Fibroblast of the aortic adventitia (primary cell): ENCODE results near the gene KCNQ5. TPM values are rescaled to one million over a fixed set of nuclear protein-coding genes. Genes with fewer than 3 reads are reported as not detected.

Experiments used
- DNase-seq: peaks from one replicate; pipeline ENCODE4 v3.0.0-alpha.2; 2010; ENCODE audit warnings: low read depth
- H3K4me3 ChIP-seq: 2 replicates; pipeline ENCODE4 v1.5.1; 2011; ENCODE audit warnings: low read depth, mild to moderate bottlenecking, control low read depth, low read length, moderate library complexity
- total RNA-seq: library from RNA; depleted of rRNA; stranded (reverse); fragments of >200 nt; gene quantifications from 2 replicates; pipeline ENCODE4 v1.2.3, GENCODE V29; 2012; ENCODE audit warnings: low replicate concordance
- TF ChIP-seq, protein P1 (sequence below): IDR thresholded peaks from 2 replicates; pipeline ENCODE4 v1.5.1; 2011; ENCODE audit warnings: mild to moderate bottlenecking, low read length, control low read depth, inconsistent platforms; ENCODE audit not compliant: insufficient read depth

Gene KCNQ5
- total RNA-seq, 1 donor, result 9.4 TPM

DNA sequence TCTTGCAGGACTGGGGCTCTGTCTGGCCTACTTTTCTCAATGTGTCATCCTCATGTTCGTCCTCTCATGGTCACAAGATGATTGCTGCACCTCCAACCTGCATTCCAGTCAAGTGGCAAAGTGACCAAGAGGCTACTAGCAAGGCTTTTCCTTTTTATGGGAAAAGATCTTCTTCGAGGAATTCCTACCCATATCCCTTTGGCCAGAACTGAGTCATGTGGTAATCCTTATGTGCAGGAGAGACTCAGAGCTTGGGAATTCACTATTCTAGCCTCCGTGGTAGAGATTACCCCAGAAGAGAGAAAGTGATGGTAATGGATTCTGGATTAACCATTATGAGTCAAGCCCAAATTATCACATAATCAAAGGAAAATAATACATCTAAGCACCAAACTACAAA, 162.7 kb downstream of the KCNQ5 start:
- peak; percentile 72 for DNase-seq
- H3K4me3 ChIP-seq, result no peak overlapping the region
- TF ChIP-seq, protein P1, sequence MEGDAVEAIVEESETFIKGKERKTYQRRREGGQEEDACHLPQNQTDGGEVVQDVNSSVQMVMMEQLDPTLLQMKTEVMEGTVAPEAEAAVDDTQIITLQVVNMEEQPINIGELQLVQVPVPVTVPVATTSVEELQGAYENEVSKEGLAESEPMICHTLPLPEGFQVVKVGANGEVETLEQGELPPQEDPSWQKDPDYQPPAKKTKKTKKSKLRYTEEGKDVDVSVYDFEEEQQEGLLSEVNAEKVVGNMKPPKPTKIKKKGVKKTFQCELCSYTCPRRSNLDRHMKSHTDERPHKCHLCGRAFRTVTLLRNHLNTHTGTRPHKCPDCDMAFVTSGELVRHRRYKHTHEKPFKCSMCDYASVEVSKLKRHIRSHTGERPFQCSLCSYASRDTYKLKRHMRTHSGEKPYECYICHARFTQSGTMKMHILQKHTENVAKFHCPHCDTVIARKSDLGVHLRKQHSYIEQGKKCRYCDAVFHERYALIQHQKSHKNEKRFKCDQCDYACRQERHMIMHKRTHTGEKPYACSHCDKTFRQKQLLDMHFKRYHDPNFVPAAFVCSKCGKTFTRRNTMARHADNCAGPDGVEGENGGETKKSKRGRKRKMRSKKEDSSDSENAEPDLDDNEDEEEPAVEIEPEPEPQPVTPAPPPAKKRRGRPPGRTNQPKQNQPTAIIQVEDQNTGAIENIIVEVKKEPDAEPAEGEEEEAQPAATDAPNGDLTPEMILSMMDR, result no peak

DNA sequence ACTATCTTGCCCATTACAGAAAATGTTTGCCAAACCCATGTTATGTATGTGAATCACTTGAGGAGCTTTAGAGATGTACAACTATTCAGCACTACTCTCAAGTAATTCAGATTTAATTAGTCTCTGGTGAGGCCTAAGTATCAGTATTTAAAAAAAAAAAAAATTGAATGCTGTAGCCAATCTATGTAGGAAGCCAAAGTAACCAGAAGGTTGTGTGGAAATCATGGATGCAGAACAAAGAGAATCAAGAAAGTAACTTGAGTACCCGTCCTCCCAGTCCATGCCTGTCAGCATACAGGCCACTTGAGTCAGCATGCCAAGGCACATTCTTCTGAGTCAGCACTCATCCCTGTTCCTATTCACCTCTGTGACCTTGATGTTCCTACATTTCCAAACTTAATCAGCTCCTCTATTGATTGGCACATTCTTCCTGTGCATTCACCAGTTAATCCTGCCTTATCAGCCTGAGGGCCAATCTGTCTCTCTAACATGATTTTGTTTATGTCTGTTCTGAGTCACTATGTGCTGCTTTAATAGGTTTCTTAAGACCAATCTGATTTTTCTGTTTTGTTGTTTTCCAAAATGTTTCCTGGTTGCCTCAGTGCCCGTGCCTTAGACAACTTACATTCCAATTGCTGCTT, 165.6 kb downstream of the KCNQ5 start:
- peak; percentile 92 for DNase-seq
- H3K4me3 ChIP-seq, result no peak overlapping the region
- TF ChIP-seq, protein P1, result no peak

DNA sequence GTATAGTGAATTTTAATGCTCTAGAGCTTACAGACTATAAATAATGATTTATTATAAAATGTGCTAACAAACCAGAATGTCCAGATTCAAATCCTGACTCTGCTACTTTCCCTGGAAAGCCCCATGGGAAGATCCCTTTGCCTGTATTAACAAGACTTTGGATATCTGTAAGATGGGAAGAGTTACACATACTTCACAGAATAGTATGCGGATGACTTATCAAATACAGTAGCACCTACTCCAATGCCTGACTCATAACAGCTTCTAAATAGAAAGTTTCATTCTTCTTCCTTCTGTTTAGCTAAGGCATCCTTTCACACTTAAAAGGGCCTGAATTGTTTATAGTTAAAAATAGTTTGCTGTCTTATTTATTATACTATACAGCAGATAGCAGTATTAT, 166.3 kb downstream of the KCNQ5 start:
- peak; percentile 62 for DNase-seq
- no peak overlapping the region for H3K4me3 ChIP-seq
- TF ChIP-seq, protein P1, result no peak

DNA sequence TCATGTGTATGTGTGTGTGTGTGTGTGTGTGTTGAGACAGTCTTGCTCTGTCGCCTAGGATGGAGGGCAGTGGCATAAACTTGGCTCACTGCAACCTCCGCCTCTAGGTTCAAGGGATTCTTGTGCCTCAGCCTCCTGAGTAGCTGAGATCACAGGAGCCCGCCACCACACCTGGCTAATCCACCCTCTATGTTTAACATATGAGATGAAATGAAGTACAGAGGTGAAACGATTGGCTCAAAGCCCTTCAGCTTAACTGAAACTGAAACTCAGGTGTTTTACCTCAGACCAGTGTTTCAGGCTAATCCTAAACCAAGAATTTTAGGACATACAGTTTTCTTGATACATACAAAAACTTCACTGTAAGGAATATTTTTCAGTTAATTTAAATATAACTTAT, 167.3 kb downstream of the KCNQ5 start:
- DNase-seq, result no peak
- TF ChIP-seq, protein P1, result no peak
- no peak overlapping the region for H3K4me3 ChIP-seq

DNA sequence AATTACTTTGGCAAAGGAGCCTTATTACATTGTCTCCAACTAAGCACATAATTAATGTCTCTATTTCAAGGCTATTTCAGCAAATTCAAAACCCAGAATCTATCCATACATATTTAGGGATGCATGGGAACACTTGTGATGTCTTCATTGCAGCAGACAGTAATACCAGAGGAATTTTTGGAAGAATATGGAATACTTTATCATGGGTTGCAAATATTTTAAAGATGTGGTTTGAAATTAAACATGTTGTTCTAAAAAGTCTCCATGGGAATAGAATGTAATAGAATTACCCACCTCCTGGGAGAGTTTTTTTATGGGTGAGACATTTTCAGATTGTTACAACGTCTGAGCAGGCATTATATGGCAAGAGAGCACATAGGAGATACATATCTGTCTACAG, 170.8 kb downstream of the KCNQ5 start:
- H3K4me3 ChIP-seq, result no peak overlapping the region
- TF ChIP-seq, protein P1, result no peak
- no peak for DNase-seq

DNA sequence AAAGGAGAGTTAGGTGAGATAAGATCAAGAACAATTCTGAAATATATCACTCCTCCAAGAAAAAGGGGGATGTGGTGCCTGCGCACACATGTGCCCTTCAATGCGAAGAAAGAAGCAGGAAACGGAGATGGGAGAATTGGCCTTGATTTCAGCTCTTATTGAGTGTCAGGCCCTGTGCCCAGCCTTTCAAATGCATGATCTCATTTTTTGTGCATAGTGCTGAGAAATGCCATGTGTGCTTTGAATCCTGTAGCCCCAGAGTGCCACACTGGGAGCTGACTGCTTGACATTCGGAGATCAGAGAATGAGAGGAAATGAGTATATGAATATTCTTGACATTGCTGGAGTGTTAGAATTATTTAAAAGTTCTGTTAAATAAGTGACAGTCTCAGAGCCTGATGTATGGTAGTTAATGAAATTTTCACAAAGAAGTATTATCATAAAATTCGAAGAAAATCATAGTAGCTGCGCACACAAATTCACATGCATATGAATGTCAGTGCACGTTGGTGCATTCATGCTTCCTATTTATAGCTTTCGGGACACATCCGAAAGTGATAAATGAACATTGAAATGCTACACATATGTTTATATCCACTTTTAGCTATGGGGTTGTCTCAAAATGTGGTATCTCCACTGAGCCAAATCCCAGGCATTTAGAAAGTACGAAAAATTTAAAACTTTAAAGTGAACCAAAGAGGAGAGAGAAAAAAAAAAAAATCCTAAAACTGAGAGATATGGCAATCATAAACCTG, 172.0 kb downstream of the KCNQ5 start:
- no peak overlapping the region for H3K4me3 ChIP-seq
- no peak for DNase-seq
- TF ChIP-seq, protein P1, result no peak
